ENCODE results near the gene ARHGAP42.

ARHGAP42 gene

GRCh38 chr11:100769165-100769564, 82.1 kb downstream of the ARHGAP42 start:
- DNase-seq, result no peak

- DNase-seq, result no peak
These were observed 82.5 kb downstream of the ARHGAP42 start for GRCh38 chr11:100769617-100770016.

- DNase-seq, result no peak
These were observed 87.0 kb downstream of the ARHGAP42 start for GRCh38 chr11:100774132-100774531.

GRCh38 chr11:100774859-100775258, 87.8 kb downstream of the ARHGAP42 start:
- DNase-seq, result no peak

GRCh38 chr11:100776212-100776896, 89.3 kb downstream of the ARHGAP42 start:
- DNase-seq, result no peak

GRCh38 chr11:100777103-100777502, 90.0 kb downstream of the ARHGAP42 start:
- no peak for DNase-seq

- no peak for DNase-seq
These were observed 90.6 kb downstream of the ARHGAP42 start for GRCh38 chr11:100777736-100778135.

- no peak for DNase-seq
These were observed 91.2 kb downstream of the ARHGAP42 start for GRCh38 chr11:100778166-100778785.

GRCh38 chr11:100780470-100780869, 93.4 kb downstream of the ARHGAP42 start:
- DNase-seq, result no peak

GRCh38 chr11:100785148-100785983, 98.3 kb downstream of the ARHGAP42 start:
- DNase-seq, result no peak

GRCh38 chr11:100788561-100789295, 101.6 kb downstream of the ARHGAP42 start:
- DNase-seq, result no peak

- DNase-seq, result no peak
These were observed 102.4 kb downstream of the ARHGAP42 start for GRCh38 chr11:100789500-100789899.

GRCh38 chr11:100790073-100790472, 103.0 kb downstream of the ARHGAP42 start:
- DNase-seq, result no peak

- DNase-seq, result no peak
These were observed 104.0 kb downstream of the ARHGAP42 start for GRCh38 chr11:100791103-100791502.

GRCh38 chr11:100791860-100792259, 104.8 kb downstream of the ARHGAP42 start:
- DNase-seq, result no peak

- DNase-seq, result no peak
These were observed 106.4 kb downstream of the ARHGAP42 start for GRCh38 chr11:100793525-100793924.

GRCh38 chr11:100794446-100794845, 107.4 kb downstream of the ARHGAP42 start:
- no peak for DNase-seq

- no peak for DNase-seq
These were observed 112.4 kb downstream of the ARHGAP42 start for GRCh38 chr11:100799445-100799844.

- no peak for DNase-seq
These were observed 113.1 kb downstream of the ARHGAP42 start for GRCh38 chr11:100800202-100800601.

GRCh38 chr11:100801225-100801999, 114.3 kb downstream of the ARHGAP42 start:
- DNase-seq, result no peak

- DNase-seq, result no peak
These were observed 118.6 kb downstream of the ARHGAP42 start for GRCh38 chr11:100805506-100806199.

- no peak for DNase-seq
These were observed 119.2 kb downstream of the ARHGAP42 start for GRCh38 chr11:100806296-100806695.

Data from activated naive CD4-positive, alpha-beta T cell treated with anti-CD3 and anti-CD28 coated beads, Interleukin-2, amount 50 U/mL, for 16 hours (primary cell).